Tibial nerve (tissue), 4 donors: ENCODE measurements around the gene CEP44. TPM values are rescaled to one million over a fixed set of nuclear protein-coding genes. Genes with fewer than 3 reads are reported as not detected.

Source experiments
- DNase-seq, 2 donors: peaks; one replicate each; pipeline ENCODE4 v3.0.0-alpha.2; 2019; ENCODE audit warnings: low spot score in 2 of 2
- H3K27ac ChIP-seq, 4 donors: fragments of 200-600 bp; sonication (generic) in 3 of 4; one replicate each; pipeline ENCODE4 v1.5.1; 2017 to 2019; ENCODE audit warnings: mild to moderate bottlenecking in 1 of 4
- H3K27me3 ChIP-seq, 2 donors: fragments of 200-600 bp; sonication (generic) in 1 of 2; one replicate each; pipeline versions ENCODE4 v1.5.1 to v1.6.0; 2017 to 2019
- H3K36me3 ChIP-seq, 3 donors: fragments of 200-600 bp; sonication (generic); one replicate each; pipeline ENCODE4 v1.5.1; 2018 to 2019
- H3K4me1 ChIP-seq, 4 donors: fragments of 200-600 bp; sonication (generic) in 3 of 4; one replicate each; pipeline ENCODE4 v1.5.1; 2017 to 2019
- H3K4me3 ChIP-seq, 4 donors: fragments of 200-600 bp; sonication (generic) in 3 of 4; one replicate each; pipeline ENCODE4 v1.5.1; 2017 to 2019; ENCODE audit warnings: mild to moderate bottlenecking in 1 of 4, moderate library complexity in 1 of 4
- H3K9me3 ChIP-seq, 4 donors: fragments of 200-600 bp; sonication (generic) in 3 of 4; one replicate each; pipeline ENCODE4 v1.5.1; 2017 to 2019
- EP300 ChIP-seq, 2 donors: sonication (generic); formaldehyde crosslinking; IDR thresholded peaks; one replicate each; pipeline ENCODE4 v1.6.1; 2017; ENCODE audit warnings: antibody characterized with exemption in 2 of 2, mild to moderate bottlenecking in 1 of 2
- POLR2A ChIP-seq, 2 donors: fragments of 450-650 bp; IDR thresholded peaks; one replicate each; pipeline ENCODE4 v1.6.1; 2017; ENCODE audit warnings: antibody characterized with exemption in 2 of 2, mild to moderate bottlenecking in 2 of 2, moderate library complexity in 2 of 2
- WGBS, 2 donors: methylation state at CpG; one replicate each; pipeline ENCODE4 v1.1.5; 2018; 5-methylcytosine and 5-hydroxymethylcytosine counted together
- total RNA-seq, 4 donors: library from RNA; depleted of rRNA; stranded (reverse); fragments of >200 nt; gene quantifications; one replicate each; pipeline ENCODE4 v1.1.0, GENCODE V29; 2016
- TF ChIP-seq, protein P1 (sequence below), 5 experiments: fragments of 200-600 bp in 3 of 5; fragments of 450-650 bp in 2 of 5; sonication (generic) in 3 of 5; IDR thresholded peaks; one replicate each; pipeline ENCODE4 v1.5.1; 2016 to 2019; ENCODE audit warnings: antibody characterized with exemption in 5 of 5, mild to moderate bottlenecking in 3 of 5, moderate library complexity in 2 of 5

Gene CEP44
- total RNA-seq, 4 donors from 2014 or later: 16.7 to 27.4 (median 21.5) TPM

DNA sequence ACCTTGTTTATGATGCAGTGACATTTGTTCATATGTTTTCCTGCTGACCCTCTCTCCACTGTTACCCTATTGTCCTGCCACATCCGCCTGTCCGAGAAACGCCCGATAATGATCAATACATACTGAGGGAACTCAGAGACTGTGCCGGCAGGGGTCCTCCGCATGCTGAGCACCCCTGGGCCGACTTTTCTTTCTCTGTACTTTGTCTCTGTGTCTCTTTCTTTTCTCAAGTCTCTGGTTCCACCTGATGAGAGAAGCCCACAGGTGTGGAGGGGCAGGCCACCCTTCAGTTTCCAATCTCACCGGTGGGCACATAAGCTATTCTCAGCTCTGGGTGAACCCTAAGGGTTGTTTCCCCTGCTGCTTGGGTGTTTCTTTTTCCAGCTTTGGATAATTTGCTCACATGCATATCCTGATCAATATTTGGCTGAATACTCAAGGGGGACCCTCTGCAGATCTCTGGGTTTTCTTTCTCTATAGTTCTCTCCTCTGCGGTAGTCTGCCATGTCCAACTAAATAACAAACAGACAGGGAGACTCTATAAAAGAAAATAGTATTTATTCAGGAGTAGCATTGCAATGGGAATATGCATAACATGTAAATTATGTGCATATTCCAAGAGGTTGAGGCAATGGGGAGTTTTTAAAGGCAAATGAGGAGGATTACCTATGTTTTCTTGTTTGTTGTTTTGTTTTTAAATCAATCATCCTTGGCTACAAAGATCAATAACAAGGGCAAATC lies 97.2 kb downstream of the CEP44 start:
- Histone ChIP-seq H3K36me3 (no peaks in the 10 kb centered on the region), H3K27ac (no peak overlapping the region), H3K4me3 (no peak overlapping the region), H3K27me3 (no peaks in the 10 kb centered on the region), H3K9me3 (no peaks in the 10 kb centered on the region), H3K4me1 (no peaks in the 10 kb centered on the region)
- no peak for TF ChIP-seq POLR2A (IDR thresholded peaks at IDR 0.05)
- TF ChIP-seq, protein P1, sequence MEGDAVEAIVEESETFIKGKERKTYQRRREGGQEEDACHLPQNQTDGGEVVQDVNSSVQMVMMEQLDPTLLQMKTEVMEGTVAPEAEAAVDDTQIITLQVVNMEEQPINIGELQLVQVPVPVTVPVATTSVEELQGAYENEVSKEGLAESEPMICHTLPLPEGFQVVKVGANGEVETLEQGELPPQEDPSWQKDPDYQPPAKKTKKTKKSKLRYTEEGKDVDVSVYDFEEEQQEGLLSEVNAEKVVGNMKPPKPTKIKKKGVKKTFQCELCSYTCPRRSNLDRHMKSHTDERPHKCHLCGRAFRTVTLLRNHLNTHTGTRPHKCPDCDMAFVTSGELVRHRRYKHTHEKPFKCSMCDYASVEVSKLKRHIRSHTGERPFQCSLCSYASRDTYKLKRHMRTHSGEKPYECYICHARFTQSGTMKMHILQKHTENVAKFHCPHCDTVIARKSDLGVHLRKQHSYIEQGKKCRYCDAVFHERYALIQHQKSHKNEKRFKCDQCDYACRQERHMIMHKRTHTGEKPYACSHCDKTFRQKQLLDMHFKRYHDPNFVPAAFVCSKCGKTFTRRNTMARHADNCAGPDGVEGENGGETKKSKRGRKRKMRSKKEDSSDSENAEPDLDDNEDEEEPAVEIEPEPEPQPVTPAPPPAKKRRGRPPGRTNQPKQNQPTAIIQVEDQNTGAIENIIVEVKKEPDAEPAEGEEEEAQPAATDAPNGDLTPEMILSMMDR (IDR thresholded peaks at IDR 0.05): no peak
- no peak for TF ChIP-seq EP300 (IDR thresholded peaks at IDR 0.05)
- DNase-seq: no peak
- 80 to 86% methylated on average over 9 of the region's 9 CpGs for WGBS, 2 donors

DNA sequence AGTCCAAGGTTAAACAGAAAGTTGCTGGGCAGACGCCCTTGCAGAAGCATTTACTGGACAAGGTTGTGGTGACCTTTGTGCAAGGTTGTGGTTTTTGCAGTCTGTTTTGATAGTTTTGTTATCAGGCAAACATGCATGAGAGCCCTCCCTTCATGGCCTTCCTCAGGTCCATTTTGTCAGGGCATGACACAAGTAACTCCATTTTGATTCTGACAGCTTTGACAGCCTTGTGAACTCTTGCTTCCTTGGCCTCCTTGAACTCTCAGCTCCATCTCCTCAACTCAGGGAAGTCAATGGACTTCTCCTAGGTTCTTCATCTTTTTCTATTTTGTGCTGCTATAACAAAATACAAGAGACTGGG lies 97.7 kb downstream of the CEP44 start:
- Histone ChIP-seq H3K9me3 (no peaks in the 10 kb centered on the region), H3K27ac (no peak overlapping the region), H3K4me3 (no peak overlapping the region), H3K27me3 (no peaks in the 10 kb centered on the region), H3K36me3 (no peaks in the 10 kb centered on the region), H3K4me1 (no peaks in the 10 kb centered on the region)
- TF ChIP-seq, protein P1 (IDR thresholded peaks at IDR 0.05): no peak
- no peak for TF ChIP-seq EP300 (IDR thresholded peaks at IDR 0.05)
- DNase-seq: no peak
- WGBS, 2 donors: 36 to 77% methylated on average over 1 of the region's 1 CpG

Other genes with a start within 250 kb of the CEP44 start
- gene FBXO8, start 244 bp upstream of the CEP44 start, total RNA-seq: 10 to 100 TPM; 25.3 to 34.3 (median 30.3) TPM
- gene HPGD, start 238.6 kb downstream of the CEP44 start, total RNA-seq: 1 to 10 TPM; 1.0 to 7.2 (median 2.7) TPM